Endothelial cell of umbilical vein (primary cell): ENCODE data around the gene WFIKKN2.

ENCODE experiments used
- EZH2 ChIP-seq: IDR thresholded peaks from 2 replicates; pipeline ENCODE4 v1.6.1; 2012; ENCODE audit warnings: borderline replicate concordance, low read depth, mild to moderate bottlenecking, moderate library complexity, low read length, inconsistent platforms; ENCODE audit not compliant: severe bottlenecking
- GATA2 ChIP-seq: IDR thresholded peaks from 2 replicates; pipeline ENCODE4 v1.7.0; 2011; ENCODE audit warnings: low read depth, mild to moderate bottlenecking, moderate library complexity, mixed read lengths, low read length; ENCODE audit not compliant: insufficient read length, insufficient read depth
- JUN ChIP-seq: IDR thresholded peaks from 2 replicates; pipeline ENCODE4 v1.6.1; 2011; ENCODE audit warnings: borderline replicate concordance, low read depth; ENCODE audit not compliant: insufficient read length, insufficient read depth
- POLR2A ChIP-seq: IDR thresholded peaks from 2 replicates; pipeline ENCODE4 v1.6.1; 2012; ENCODE audit warnings: low read depth, mild to moderate bottlenecking, control low read depth, low read length
- POLR2AphosphoS5 ChIP-seq: IDR thresholded peaks from 2 replicates; pipeline ENCODE4 v1.6.1; 2012; ENCODE audit warnings: low read depth, mild to moderate bottlenecking, control low read depth, low read length, moderate library complexity; ENCODE audit not compliant: insufficient read depth
- TF ChIP-seq, protein P1 (sequence below), 2 donors: IDR thresholded peaks; 1 replicate in 1 of 2; 2 replicates in 1 of 2; pipeline ENCODE4 v1.5.1; 2011; ENCODE audit warnings: low read length in 2 of 2, mild to moderate bottlenecking in 2 of 2, moderate library complexity in 2 of 2, control low read depth in 1 of 2, inconsistent platforms in 1 of 2, low read depth in 1 of 2; ENCODE audit not compliant: insufficient read depth in 1 of 2; ENCODE audit errors: extremely low read depth in 1 of 2
- TF ChIP-seq, protein P2 (sequence below): IDR thresholded peaks from 2 replicates; pipeline ENCODE4 v1.6.1; 2011; ENCODE audit not compliant: insufficient read depth, insufficient read length

DNA sequence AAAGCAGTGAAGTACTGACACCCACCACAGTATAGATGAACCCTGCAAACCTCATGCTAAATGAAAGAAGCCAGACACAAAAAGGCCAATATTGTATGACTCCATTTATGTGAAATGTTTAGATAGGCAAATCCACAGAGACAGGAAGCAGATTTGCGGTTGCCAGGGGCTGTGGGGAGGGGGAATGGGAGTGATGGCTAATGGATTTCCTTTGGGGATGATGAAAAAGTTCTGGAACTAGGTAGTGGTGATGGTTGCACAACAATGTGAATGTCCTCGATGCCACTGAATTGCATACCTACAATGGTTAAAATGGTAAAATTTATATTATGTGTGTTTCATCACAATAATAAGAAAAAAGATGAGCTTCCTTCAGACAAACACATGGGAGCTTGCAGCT is 28.4 kb upstream of the WFIKKN2 start:
- TF ChIP-seq, protein P1, sequence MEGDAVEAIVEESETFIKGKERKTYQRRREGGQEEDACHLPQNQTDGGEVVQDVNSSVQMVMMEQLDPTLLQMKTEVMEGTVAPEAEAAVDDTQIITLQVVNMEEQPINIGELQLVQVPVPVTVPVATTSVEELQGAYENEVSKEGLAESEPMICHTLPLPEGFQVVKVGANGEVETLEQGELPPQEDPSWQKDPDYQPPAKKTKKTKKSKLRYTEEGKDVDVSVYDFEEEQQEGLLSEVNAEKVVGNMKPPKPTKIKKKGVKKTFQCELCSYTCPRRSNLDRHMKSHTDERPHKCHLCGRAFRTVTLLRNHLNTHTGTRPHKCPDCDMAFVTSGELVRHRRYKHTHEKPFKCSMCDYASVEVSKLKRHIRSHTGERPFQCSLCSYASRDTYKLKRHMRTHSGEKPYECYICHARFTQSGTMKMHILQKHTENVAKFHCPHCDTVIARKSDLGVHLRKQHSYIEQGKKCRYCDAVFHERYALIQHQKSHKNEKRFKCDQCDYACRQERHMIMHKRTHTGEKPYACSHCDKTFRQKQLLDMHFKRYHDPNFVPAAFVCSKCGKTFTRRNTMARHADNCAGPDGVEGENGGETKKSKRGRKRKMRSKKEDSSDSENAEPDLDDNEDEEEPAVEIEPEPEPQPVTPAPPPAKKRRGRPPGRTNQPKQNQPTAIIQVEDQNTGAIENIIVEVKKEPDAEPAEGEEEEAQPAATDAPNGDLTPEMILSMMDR (IDR thresholded peaks at IDR 0.05; ENCODE audit: extremely low read depth in 1 of 2, insufficient read depth in 1 of 2, low read depth in 1 of 2, low read length in 2 of 2), result no peak
- TF ChIP-seq POLR2A (no peak), POLR2AphosphoS5 (no peak), EZH2 (no peak), JUN (no peak), GATA2 (no peak)
- TF ChIP-seq, protein P2, sequence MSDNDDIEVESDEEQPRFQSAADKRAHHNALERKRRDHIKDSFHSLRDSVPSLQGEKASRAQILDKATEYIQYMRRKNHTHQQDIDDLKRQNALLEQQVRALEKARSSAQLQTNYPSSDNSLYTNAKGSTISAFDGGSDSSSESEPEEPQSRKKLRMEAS, result no peak
